Tibial nerve (tissue), 4 donors: ENCODE data around the gene PXN. TPM values are rescaled to one million over a fixed set of nuclear protein-coding genes. Genes with fewer than 3 reads are reported as not detected.
"Not testable (repeated sequence)": the region's sequence is repeated elsewhere in the genome, so short reads cannot be mapped to it uniquely, and the experiment has no call there.

Source experiments
- DNase-seq, 2 donors: peaks; one replicate each; pipeline ENCODE4 v3.0.0-alpha.2; 2019; ENCODE audit warnings: low spot score in 2 of 2
- H3K27ac ChIP-seq, 4 donors: fragments of 200-600 bp; sonication (generic) in 3 of 4; one replicate each; pipeline ENCODE4 v1.5.1; 2017 to 2019; ENCODE audit warnings: mild to moderate bottlenecking in 1 of 4
- H3K27me3 ChIP-seq, 2 donors: fragments of 200-600 bp; sonication (generic) in 1 of 2; one replicate each; pipeline versions ENCODE4 v1.5.1 to v1.6.0; 2017 to 2019
- H3K36me3 ChIP-seq, 3 donors: fragments of 200-600 bp; sonication (generic); one replicate each; pipeline ENCODE4 v1.5.1; 2018 to 2019
- H3K4me1 ChIP-seq, 4 donors: fragments of 200-600 bp; sonication (generic) in 3 of 4; one replicate each; pipeline ENCODE4 v1.5.1; 2017 to 2019
- H3K4me3 ChIP-seq, 4 donors: fragments of 200-600 bp; sonication (generic) in 3 of 4; one replicate each; pipeline ENCODE4 v1.5.1; 2017 to 2019; ENCODE audit warnings: mild to moderate bottlenecking in 1 of 4, moderate library complexity in 1 of 4
- H3K9me3 ChIP-seq, 4 donors: fragments of 200-600 bp; sonication (generic) in 3 of 4; one replicate each; pipeline ENCODE4 v1.5.1; 2017 to 2019
- CTCF ChIP-seq, 5 experiments: fragments of 200-600 bp in 3 of 5; fragments of 450-650 bp in 2 of 5; sonication (generic) in 3 of 5; IDR thresholded peaks; one replicate each; pipeline ENCODE4 v1.5.1; 2016 to 2019; ENCODE audit warnings: antibody characterized with exemption in 5 of 5, mild to moderate bottlenecking in 3 of 5, moderate library complexity in 2 of 5
- EP300 ChIP-seq, 2 donors: sonication (generic); formaldehyde crosslinking; IDR thresholded peaks; one replicate each; pipeline ENCODE4 v1.6.1; 2017; ENCODE audit warnings: antibody characterized with exemption in 2 of 2, mild to moderate bottlenecking in 1 of 2
- POLR2A ChIP-seq, 2 donors: fragments of 450-650 bp; IDR thresholded peaks; one replicate each; pipeline ENCODE4 v1.6.1; 2017; ENCODE audit warnings: antibody characterized with exemption in 2 of 2, mild to moderate bottlenecking in 2 of 2, moderate library complexity in 2 of 2
- WGBS, 2 donors: methylation state at CpG; one replicate each; pipeline ENCODE4 v1.1.5; 2018; 5-methylcytosine and 5-hydroxymethylcytosine counted together
- total RNA-seq, 4 donors: library from RNA; depleted of rRNA; stranded (reverse); fragments of >200 nt; gene quantifications; one replicate each; pipeline ENCODE4 v1.1.0, GENCODE V29; 2016

PXN gene
- total RNA-seq, 4 donors from 2014 or later = 217 to 428 (median 330) TPM

GRCh38 chr12:120207227-120207626 is 58.3 kb downstream of the PXN start:
- DNase-seq = no peak
- H3K4me1 ChIP-seq = peaks cover 0 to under 1% (median 0%) of the 10 kb centered on the region in 4 donors
- no peaks in the 10 kb centered on the region for H3K27me3 ChIP-seq
- no peak overlapping the region for H3K4me3 ChIP-seq
- 90 to 91% methylated on average over 13 of the region's 13 CpGs for WGBS, 2 donors
- H3K27ac ChIP-seq = no peak overlapping the region
- peaks cover 0 to 65% (median 7%) of the 10 kb centered on the region in 3 donors for H3K36me3 ChIP-seq
- TF ChIP-seq EP300 (IDR thresholded peaks at IDR 0.05) (no peak), POLR2A (IDR thresholded peaks at IDR 0.05) (no peak), CTCF (IDR thresholded peaks at IDR 0.05) (no peak)
- H3K9me3 ChIP-seq = no peaks in the 10 kb centered on the region

DNA sequence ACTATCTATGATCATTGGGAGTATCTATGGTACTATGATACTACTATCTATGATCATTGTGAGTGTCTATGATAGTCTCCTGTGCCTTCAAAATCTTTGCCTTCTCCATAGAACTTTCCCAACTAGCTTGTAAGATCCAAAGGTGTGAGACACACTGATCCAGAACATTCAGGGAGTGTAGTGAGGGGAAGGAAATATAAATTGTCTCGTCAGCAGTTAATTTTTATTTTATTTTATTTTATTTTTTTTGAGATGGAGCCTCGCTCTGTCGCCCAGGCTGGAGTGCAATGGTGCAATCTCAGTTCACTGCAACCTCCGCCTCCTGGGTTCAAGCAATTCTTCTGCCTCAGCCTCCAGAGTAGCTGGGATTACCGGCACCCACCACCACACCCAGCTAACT is 58.7 kb downstream of the PXN start:
- H3K4me1 ChIP-seq, H3K27me3 ChIP-seq, H3K4me3 ChIP-seq, H3K9me3 ChIP-seq, DNase-seq, H3K27ac ChIP-seq: not testable (repeated sequence)
- H3K36me3 ChIP-seq = peaks cover 0 to 61% (median 3%) of the 10 kb centered on the region in 3 donors
- 95 to 96% methylated on average over 5 of the region's 5 CpGs for WGBS, 2 donors

GRCh38 chr12:120206228-120206627 is 59.3 kb downstream of the PXN start:
- Histone ChIP-seq H3K27me3 (no peaks in the 10 kb centered on the region), H3K9me3 (no peaks in the 10 kb centered on the region), H3K4me3 (no peak overlapping the region), H3K36me3 (peaks cover 0 to 55% (median 3%) of the 10 kb centered on the region in 3 donors), H3K27ac (no peak overlapping the region), H3K4me1 (peaks cover 0 to 6% (median 0%) of the 10 kb centered on the region in 4 donors)
- WGBS, 2 donors = 92 to 94% methylated on average over 10 of the region's 10 CpGs
- TF ChIP-seq POLR2A (IDR thresholded peaks at IDR 0.05) = no peak
- TF ChIP-seq EP300 (IDR thresholded peaks at IDR 0.05) = no peak
- TF ChIP-seq CTCF (IDR thresholded peaks at IDR 0.05) = no peak
- no peak for DNase-seq

GRCh38 chr12:120204171-120204570 is 61.4 kb downstream of the PXN start:
- Histone ChIP-seq H3K27ac (no peak overlapping the region), H3K4me3 (no peak overlapping the region), H3K9me3 (no peaks in the 10 kb centered on the region), H3K27me3 (no peaks in the 10 kb centered on the region), H3K36me3 (peaks cover 0 to 36% (median 0%) of the 10 kb centered on the region in 3 donors), H3K4me1 (peaks cover 0 to 17% (median 12%) of the 10 kb centered on the region in 4 donors)
- DNase-seq = no peak
- no peak for TF ChIP-seq CTCF (IDR thresholded peaks at IDR 0.05)
- no peak for TF ChIP-seq EP300 (IDR thresholded peaks at IDR 0.05)
- TF ChIP-seq POLR2A (IDR thresholded peaks at IDR 0.05) = no peak
- WGBS, 2 donors = 89 to 91% methylated on average over 7 of the region's 7 CpGs

- H3K4me3 ChIP-seq = peak overlapping the region; percentile 71 to 94 (median 86)
- no peak for DNase-seq
- WGBS, 2 donors = 3% methylated on average over 13 to 16 of the region's 16 CpGs
Observed at GRCh38 chr12:120200364-120200800, 65.1 kb downstream of the PXN start.

More at GRCh38 chr12:120200364-120200800, 65.1 kb downstream of the PXN start:
- no peak for TF ChIP-seq CTCF (IDR thresholded peaks at IDR 0.05)
- TF ChIP-seq EP300 (IDR thresholded peaks at IDR 0.05) = no peak
- no peak for TF ChIP-seq POLR2A (IDR thresholded peaks at IDR 0.05)
- Histone ChIP-seq H3K36me3 (peaks cover 0 to 44% (median 12%) of the 10 kb centered on the region in 3 donors), H3K27ac (peak overlapping the region; percentile 14 to 92 (median 88)), H3K9me3 (no peaks in the 10 kb centered on the region), H3K27me3 (no peaks in the 10 kb centered on the region), H3K4me1 (peaks cover 0 to 55% (median 18%) of the 10 kb centered on the region in 4 donors)
